B cell (primary cell): ENCODE data around the gene HJV. TPM values are rescaled to one million over a fixed set of nuclear protein-coding genes. Genes with fewer than 3 reads are reported as not detected.
"Not testable (repeated sequence)": the region's sequence is repeated elsewhere in the genome, so short reads cannot be mapped to it uniquely, and the experiment has no call there.

Experiments
- ATAC-seq: fragments of 200-7000 bp; cut with Tn5 transposase; one replicate; pipeline ENCODE4 v1.10.0; 2021; ENCODE audit warnings: low read depth, mild to moderate bottlenecking, moderate number of reproducible peaks, moderate library complexity
- CTCF ChIA-PET: fragments of 350-600 bp; sonication (Branson Sonifier 250); formaldehyde crosslinking; loops from one replicate; lab custom pipeline; 2021; ENCODE audit warnings: antibody characterized with exemption, inconsistent platforms; lab: Charles Lee
- POLR2A ChIA-PET: fragments of 350-600 bp; sonication (Branson Sonifier 250); formaldehyde crosslinking; loops from one replicate; lab custom pipeline; 2021; ENCODE audit warnings: antibody characterized with exemption; lab: Charles Lee
- DNase-seq: peaks from one replicate; pipeline ENCODE4 v3.0.0; 2013
- H2AFZ ChIP-seq: 2 replicates; pipeline ENCODE4 v1.6.1; 2012; ENCODE audit warnings: mild to moderate bottlenecking, low read depth, low read length; ENCODE audit not compliant: insufficient read depth, poor library complexity, severe bottlenecking
- H3K27ac ChIP-seq, 2 donors: 1 replicate in 1 of 2; 2 replicates in 1 of 2; pipeline ENCODE4 v1.5.1; 2012 to 2013; ENCODE audit warnings: low read length in 2 of 2, mild to moderate bottlenecking in 2 of 2, moderate library complexity in 1 of 2
- H3K27me3 ChIP-seq, 4 experiments: fragments of 200-600 bp in 1 of 4; sonication (generic) in 1 of 4; replicated peaks in 1 of 4; 1 replicate in 2 of 4; 2 replicates in 2 of 4; pipeline versions ENCODE4 v1.6.1 to v1.7.0; 2013 to 2016; ENCODE audit warnings: low read length in 3 of 4, mild to moderate bottlenecking in 2 of 4, mixed read lengths in 1 of 4, moderate library complexity in 1 of 4; ENCODE audit not compliant: insufficient read depth in 4 of 4, control insufficient read depth in 3 of 4; ENCODE audit errors: control extremely low read depth in 1 of 4
- H3K36me3 ChIP-seq, 2 experiments: replicated peaks in 1 of 2; 1 replicate in 1 of 2; 2 replicates in 1 of 2; pipeline versions ENCODE4 v1.6.1 to v1.7.1; 2013; ENCODE audit warnings: low read length in 1 of 2; ENCODE audit not compliant: insufficient read depth in 2 of 2, control insufficient read depth in 1 of 2; ENCODE audit errors: control extremely low read depth in 1 of 2, extremely low read depth in 1 of 2
- H3K4me1 ChIP-seq, 2 donors: fragments of 200-600 bp in 1 of 2; sonication (generic) in 1 of 2; 1 replicate in 1 of 2; 2 replicates in 1 of 2; pipeline versions ENCODE4 v1.5.1 to v1.6.1; 2013 to 2017; ENCODE audit warnings: low read length in 2 of 2; ENCODE audit not compliant: control insufficient read depth in 2 of 2, insufficient read depth in 2 of 2
- H3K4me2 ChIP-seq: replicated peaks from 2 replicates; pipeline ENCODE3; 2012; ENCODE audit warnings: mild to moderate bottlenecking, low read depth, low read length; ENCODE audit not compliant: poor library complexity, severe bottlenecking
- H3K4me3 ChIP-seq, 5 experiments: fragments of 200-600 bp in 1 of 5; sonication (generic) in 1 of 5; 1 replicate in 3 of 5; 2 replicates in 2 of 5; pipeline versions ENCODE4 v1.5.1 to v1.7.0; 2011 to 2016; ENCODE audit warnings: low read length in 4 of 5, mild to moderate bottlenecking in 4 of 5, low read depth in 2 of 5, control low read depth in 1 of 5, moderate library complexity in 1 of 5; ENCODE audit not compliant: insufficient read depth in 1 of 5; ENCODE audit errors: control extremely low read depth in 1 of 5, extremely low read depth in 1 of 5
- H3K79me2 ChIP-seq: fragments of 200-600 bp; sonication (generic); one replicate; pipeline ENCODE4 v1.6.0; 2016; ENCODE audit warnings: low read length; ENCODE audit not compliant: control insufficient read depth, insufficient read depth
- H3K9ac ChIP-seq: fragments of 200-600 bp; sonication (generic); 2 replicates; pipeline ENCODE4 v1.6.1; 2017; ENCODE audit warnings: mild to moderate bottlenecking, low read length, moderate library complexity
- H3K9me3 ChIP-seq, 3 donors: one replicate each; pipeline versions ENCODE4 v1.6.1 to v1.7.1; 2013; ENCODE audit warnings: low read length in 2 of 3; ENCODE audit not compliant: control insufficient read depth in 2 of 3, insufficient read depth in 1 of 3; ENCODE audit errors: control extremely low read depth in 1 of 3
- H4K20me1 ChIP-seq: 2 replicates; pipeline ENCODE4 v1.6.0; 2012; ENCODE audit warnings: mild to moderate bottlenecking, low read length; ENCODE audit not compliant: insufficient read depth, control insufficient read depth, poor library complexity, severe bottlenecking
- H3K27ac Mint-ChIP-seq: one replicate; pipeline ENCODE4 v1.8.0; 2021; ENCODE audit warnings: mixed read lengths
- H3K27me3 Mint-ChIP-seq: one replicate; pipeline ENCODE4 v1.8.0; 2021; ENCODE audit warnings: mixed read lengths
- H3K4me1 Mint-ChIP-seq: one replicate; pipeline ENCODE4 v1.8.0; 2021; ENCODE audit warnings: mixed read lengths
- H3K4me3 Mint-ChIP-seq: one replicate; pipeline ENCODE4 v1.8.0; 2021; ENCODE audit warnings: mixed read lengths
- H3K9me3 Mint-ChIP-seq: one replicate; pipeline ENCODE4 v1.8.0; 2022; ENCODE audit warnings: mixed read lengths; ENCODE audit not compliant: insufficient read depth
- CTCF ChIP-seq: fragments of 200-600 bp; IDR thresholded peaks from one replicate; pipeline ENCODE4 v1.8.0; 2022; ENCODE audit warnings: antibody characterized with exemption, mild to moderate bottlenecking
- EZH2 ChIP-seq: IDR thresholded peaks from 2 replicates; pipeline ENCODE4 v1.6.1; 2012; ENCODE audit warnings: borderline replicate concordance, low read depth, mild to moderate bottlenecking, moderate library complexity, low read length; ENCODE audit not compliant: insufficient read depth, poor library complexity, severe bottlenecking
- WGBS: methylation state at CpG from one replicate; pipeline ENCODE4 v1.1.5; 2013; ENCODE audit warnings: missing lambda C conversion rate; ENCODE audit not compliant: insufficient coverage; 5-methylcytosine and 5-hydroxymethylcytosine counted together
- intact Hi-C: fragments of 100-400 bp; cut with micrococcal nuclease; formaldehyde crosslinking; loops from one replicate; pipeline ENCODE4 v1.10.0; 2022
- polyA plus RNA-seq: library from polyadenylated mRNA; depleted of rRNA; stranded (reverse); fragments of >200 nt; gene quantifications from 2 replicates; pipeline ENCODE4 v1.2.3, GENCODE V29; 2012
- total RNA-seq, 2 donors: library from RNA; stranded (reverse); fragments of 120-200 nt in 1 of 2; gene quantifications; 1 replicate in 1 of 2; 2 replicates in 1 of 2; pipeline versions ENCODE4 v1.2.3 to v1.2.4, GENCODE V29; 2013 to 2022

The HJV gene
- total and polyA plus RNA-seq, 2 donors (not counting 1 experiment from before 2014, with no cell fraction given) = not detected

- peak overlapping the region; percentile 81 for H2AFZ ChIP-seq
Observed at GRCh38 chr1:146051452-146051851, 29.9 kb upstream of the HJV start.

GRCh38 chr1:146050652-146050963, 29.1 kb upstream of the HJV start:
- H3K4me2 ChIP-seq, H3K9me3 Mint-ChIP-seq: not testable (repeated sequence)

More at GRCh38 chr1:146051452-146051851, 29.9 kb upstream of the HJV start:
- Histone ChIP-seq H3K79me2 (no peaks in the 10 kb centered on the region), H3K36me3 (no peaks in the 10 kb centered on the region), H3K27ac (peak overlapping the region; percentile 81 to 96), H3K4me3 (peak overlapping the region in 4 of 5 experiments; percentile 0 to 50 (median 44)), H3K9ac (peak overlapping the region; percentile 74), H3K9me3 (no peaks in the 10 kb centered on the region), H3K4me2 (peak overlapping the region; percentile 72), H3K27me3 (no peaks in the 10 kb centered on the region), H3K4me1 (peaks cover 3 to 5% of the 10 kb centered on the region in 2 donors), H4K20me1 (no peaks in the 10 kb centered on the region)
- H3K27ac Mint-ChIP-seq = peak overlapping the region; percentile 99
- no peak for TF ChIP-seq CTCF
- TF ChIP-seq EZH2 = no peak
- no peaks in the 10 kb centered on the region for H3K27me3 Mint-ChIP-seq
- CTCF ChIA-PET = interaction anchor here (1.3 to 3.4 kb wide), 2 partner anchors 14 to 18 kb away, joined by 5 to 30 read pairs; no protein-coding TSS in a partner anchor
- ATAC-seq (no peak), DNase-seq (no peak)
- H3K4me1 Mint-ChIP-seq = peaks cover 20% of the 10 kb centered on the region
- 57% methylated on average over 2 of the region's 15 CpGs for WGBS
- peak overlapping the region; percentile 90 for H3K4me3 Mint-ChIP-seq
- intact Hi-C loops = no loop called here
- POLR2A ChIA-PET = interaction anchor here (0.8 to 1.7 kb wide), 6 partner anchors 10 to 193 kb away, joined by 3 to 24 read pairs (median 5); partner anchors contain the start of genes LIX1L and PIAS3
- H3K9me3 Mint-ChIP-seq = no peaks in the 10 kb centered on the region

GRCh38 chr1:146049866-146050651, 28.5 kb upstream of the HJV start:
- H3K27ac ChIP-seq, intact Hi-C loops, H3K79me2 ChIP-seq, H3K9me3 ChIP-seq, H3K27me3 ChIP-seq, DNase-seq, H3K4me3 ChIP-seq, H2AFZ ChIP-seq, H3K9me3 Mint-ChIP-seq, H3K36me3 ChIP-seq, H3K4me3 Mint-ChIP-seq, H3K27me3 Mint-ChIP-seq, H3K4me2 ChIP-seq, ATAC-seq, H4K20me1 ChIP-seq, H3K9ac ChIP-seq, H3K4me1 ChIP-seq: not testable (repeated sequence)
- ChIA-PET CTCF (interaction anchor here (0.6 to 3.4 kb wide), 2 partner anchors 13 to 100 kb away, joined by 3 to 30 read pairs; no protein-coding TSS in a partner anchor), POLR2A (interaction anchor here (0.5 to 1.5 kb wide), 3 partner anchors 13 to 44 kb away, joined by 5 to 6 read pairs (median 6); no protein-coding TSS in a partner anchor)
- WGBS = 89% methylated on average over 12 of the region's 12 CpGs
- Mint-ChIP-seq H3K27ac (peak overlapping the region; percentile 23), H3K4me1 (peaks cover 20% of the 10 kb centered on the region)

More at GRCh38 chr1:146050652-146050963, 29.1 kb upstream of the HJV start:
- H3K9me3 ChIP-seq, H3K27me3 ChIP-seq, H3K79me2 ChIP-seq, H3K27ac ChIP-seq, H4K20me1 ChIP-seq, intact Hi-C loops, ATAC-seq, H2AFZ ChIP-seq, H3K4me3 ChIP-seq, H3K4me1 ChIP-seq, H3K36me3 ChIP-seq, DNase-seq, H3K27me3 Mint-ChIP-seq, H3K9ac ChIP-seq: not testable (repeated sequence)
- ChIA-PET CTCF (interaction anchor here (0.6 to 3.4 kb wide), 2 partner anchors 14 to 101 kb away, joined by 3 to 30 read pairs; no protein-coding TSS in a partner anchor), POLR2A (interaction anchor here (1.2 to 1.7 kb wide), 3 partner anchors 10 to 34 kb away, joined by 5 to 6 read pairs (median 5); no protein-coding TSS in a partner anchor)
- Mint-ChIP-seq H3K4me3 (peak overlapping the region; percentile 47), H3K27ac (peak overlapping the region; percentile 51), H3K4me1 (peaks cover 20% of the 10 kb centered on the region)
- no CpG with 5 or more reads among the region's 3 CpGs for WGBS
